ENCODE measurements around the gene COX4I1. TPM values are rescaled to one million over a fixed set of nuclear protein-coding genes. Genes with fewer than 3 reads are reported as not detected.

COX4I1 gene
- total and polyA plus RNA-seq, 5 experiments from 2014 or later: 750 to 1,344 (median 1,212) TPM

DNA sequence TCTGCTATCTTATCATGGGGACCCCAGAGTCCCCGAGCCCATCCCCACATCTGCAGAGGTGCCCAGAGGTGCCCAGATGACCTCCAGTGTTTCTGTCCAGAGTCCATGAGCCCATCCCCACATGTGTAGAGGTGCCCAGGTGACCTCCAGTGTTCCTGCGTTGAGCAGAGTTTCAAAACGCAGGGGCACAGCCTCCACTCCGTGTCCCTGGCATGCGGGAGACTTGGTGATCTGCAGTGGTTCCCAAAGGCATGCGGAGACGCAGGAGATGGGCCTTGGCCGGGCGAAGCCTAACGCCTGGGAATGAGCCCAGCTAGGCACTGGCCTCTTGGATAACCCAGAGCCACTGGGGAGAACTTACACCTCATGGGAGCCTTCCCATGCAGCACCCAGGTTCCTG, 41.3 kb downstream of the COX4I1 start:
- H3K4me3 Mint-ChIP-seq: no peak overlapping the region
- ATAC-seq (no peak), DNase-seq (no peak)
- H3K27me3 Mint-ChIP-seq: peaks cover 10 to 37% (median 18%) of the 10 kb centered on the region in 5 donors
- H3K9me3 Mint-ChIP-seq: peaks cover 0 to 2% (median 0%) of the 10 kb centered on the region in 9 donors
- POLR2A ChIA-PET: no interaction called here
- H3K4me1 Mint-ChIP-seq: peaks cover 7 to 12% (median 7%) of the 10 kb centered on the region in 4 donors
- H3K36me3 Mint-ChIP-seq: no peaks in the 10 kb centered on the region
- no peak overlapping the region for H3K27ac Mint-ChIP-seq

DNA sequence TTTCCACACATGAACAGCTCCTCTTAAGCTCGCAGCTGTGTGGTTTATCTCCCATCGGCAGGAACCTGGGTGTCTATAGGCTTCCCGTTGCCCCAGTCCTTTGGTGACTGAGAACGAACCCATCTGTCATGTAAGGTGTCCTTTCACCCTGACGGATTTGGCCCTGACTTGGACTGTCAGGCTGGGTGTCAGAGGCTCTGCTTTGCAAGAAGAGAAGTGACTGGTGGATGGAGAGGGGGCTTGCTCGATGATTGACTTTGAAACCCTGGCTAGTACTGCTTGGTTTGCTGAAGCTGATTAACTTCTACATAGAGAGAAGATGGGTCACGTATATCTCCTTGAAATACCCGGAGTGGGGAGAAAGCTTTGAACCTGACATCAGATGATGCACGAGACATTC, 42.9 kb downstream of the COX4I1 start:
- no peak for ATAC-seq

DNA sequence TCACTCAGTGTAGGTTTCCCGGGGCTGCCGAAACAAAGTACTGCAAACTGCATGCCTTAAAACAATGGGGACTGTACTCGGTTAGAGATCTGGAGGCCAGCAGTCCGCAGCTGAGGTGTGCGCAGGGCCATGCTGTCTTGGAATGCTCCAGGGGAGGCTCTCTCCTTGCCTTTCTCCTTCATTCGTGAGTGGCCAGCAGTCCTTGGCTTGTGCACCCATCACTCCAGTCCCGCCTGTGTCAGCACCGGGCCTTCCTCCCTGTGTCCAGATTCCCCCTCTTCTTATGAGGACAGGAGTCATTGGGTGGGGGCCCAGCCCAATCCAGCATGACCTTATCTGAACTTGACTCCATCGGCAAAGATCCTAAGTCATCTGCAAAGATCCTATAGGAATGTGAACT, 43.4 kb downstream of the COX4I1 start:
- POLR2A ChIA-PET: no interaction called here
- peaks cover 9 to 18% (median 14%) of the 10 kb centered on the region in 4 donors for H3K4me1 Mint-ChIP-seq
- ATAC-seq: no peak
- H3K9me3 Mint-ChIP-seq: peaks cover 0 to 2% (median 0%) of the 10 kb centered on the region in 9 donors
- no peak overlapping the region for H3K4me3 Mint-ChIP-seq
- H3K36me3 Mint-ChIP-seq: no peaks in the 10 kb centered on the region
- DNase-seq: no peak
- H3K27ac Mint-ChIP-seq: no peak overlapping the region
- H3K27me3 Mint-ChIP-seq: peaks cover 5 to 34% (median 20%) of the 10 kb centered on the region in 5 donors

More for the DNA sequence above, 42.9 kb downstream of the COX4I1 start:
- peaks cover 0 to 2% (median 0%) of the 10 kb centered on the region in 9 donors for H3K9me3 Mint-ChIP-seq
- POLR2A ChIA-PET: no interaction called here
- H3K4me1 Mint-ChIP-seq: peaks cover 9 to 14% (median 11%) of the 10 kb centered on the region in 4 donors
- no peak overlapping the region for H3K27ac Mint-ChIP-seq
- no peaks in the 10 kb centered on the region for H3K36me3 Mint-ChIP-seq
- DNase-seq: no peak
- H3K4me3 Mint-ChIP-seq: no peak overlapping the region
- H3K27me3 Mint-ChIP-seq: peaks cover 7 to 34% (median 20%) of the 10 kb centered on the region in 5 donors

DNA sequence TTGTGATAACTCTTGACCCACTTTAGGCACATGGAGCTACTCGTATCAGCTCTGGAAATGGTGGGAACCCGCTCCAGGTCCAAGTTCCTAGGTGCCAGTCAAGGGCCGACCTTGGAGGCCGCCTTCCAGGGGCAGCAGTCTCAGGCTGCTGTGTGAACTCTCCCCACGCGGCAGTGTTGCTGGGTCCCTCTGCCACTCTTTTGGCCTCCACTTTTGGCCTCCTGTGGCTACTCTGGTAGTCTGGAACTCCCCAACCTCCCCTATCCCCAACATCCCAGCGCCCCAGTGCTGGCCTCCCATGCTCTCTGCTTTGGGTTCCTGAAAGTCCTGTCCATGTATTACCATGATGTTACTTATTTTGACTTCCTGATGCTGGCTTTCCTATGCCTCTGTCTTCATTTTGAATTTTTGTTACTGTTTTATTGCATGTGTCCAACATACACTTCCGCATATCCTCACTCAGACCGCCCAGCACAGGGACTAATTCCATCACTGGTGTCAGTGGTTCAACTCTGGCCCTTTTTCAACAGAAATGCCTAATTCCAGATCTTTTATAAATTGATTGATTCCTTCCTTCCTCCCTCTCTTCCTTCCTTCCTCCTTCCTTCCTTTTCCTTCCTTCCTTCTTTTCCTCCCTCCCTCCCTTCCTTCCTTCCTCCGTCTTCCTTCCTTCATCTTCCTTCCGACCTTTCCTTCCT, 44.1 kb downstream of the COX4I1 start:
- Mint-ChIP-seq H3K27me3 (peaks cover 5 to 31% (median 20%) of the 10 kb centered on the region in 5 donors), H3K36me3 (no peaks in the 10 kb centered on the region), H3K9me3 (peaks cover 0 to 2% (median 0%) of the 10 kb centered on the region in 9 donors), H3K4me3 (peak overlapping the region in 1 of 10 donors; percentile 6), H3K4me1 (peaks cover 9 to 21% (median 18%) of the 10 kb centered on the region in 4 donors), H3K27ac (no peak overlapping the region)
- no peak for DNase-seq
- POLR2A ChIA-PET: no interaction called here
- ATAC-seq: no peak

DNA sequence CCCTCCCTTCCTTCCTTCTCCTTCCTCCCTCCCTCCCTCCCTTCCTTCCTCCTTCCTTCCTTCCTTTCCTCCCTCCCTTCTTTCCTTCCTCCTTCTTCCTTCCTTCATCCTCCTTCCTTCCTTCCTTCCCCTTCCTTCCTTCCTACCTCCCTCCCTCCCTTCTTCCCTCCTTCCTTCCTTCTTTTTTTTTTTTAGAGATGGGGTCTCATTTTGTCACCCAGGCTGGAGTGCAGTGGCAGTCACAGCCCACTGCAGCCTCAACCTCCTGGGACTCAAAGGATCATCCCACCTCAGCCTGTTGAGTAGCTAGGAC, 44.6 kb downstream of the COX4I1 start:
- Mint-ChIP-seq H3K4me3 (no peak overlapping the region), H3K27me3 (peaks cover 5 to 26% (median 16%) of the 10 kb centered on the region in 5 donors), H3K4me1 (peaks cover 9 to 21% (median 18%) of the 10 kb centered on the region in 4 donors), H3K27ac (peak overlapping the region in 1 of 10 donors; percentile 1), H3K36me3 (no peaks in the 10 kb centered on the region), H3K9me3 (peaks cover 0 to 2% (median 0%) of the 10 kb centered on the region in 9 donors)
- DNase-seq (no peak), ATAC-seq (no peak)
- POLR2A ChIA-PET: no interaction called here

DNA sequence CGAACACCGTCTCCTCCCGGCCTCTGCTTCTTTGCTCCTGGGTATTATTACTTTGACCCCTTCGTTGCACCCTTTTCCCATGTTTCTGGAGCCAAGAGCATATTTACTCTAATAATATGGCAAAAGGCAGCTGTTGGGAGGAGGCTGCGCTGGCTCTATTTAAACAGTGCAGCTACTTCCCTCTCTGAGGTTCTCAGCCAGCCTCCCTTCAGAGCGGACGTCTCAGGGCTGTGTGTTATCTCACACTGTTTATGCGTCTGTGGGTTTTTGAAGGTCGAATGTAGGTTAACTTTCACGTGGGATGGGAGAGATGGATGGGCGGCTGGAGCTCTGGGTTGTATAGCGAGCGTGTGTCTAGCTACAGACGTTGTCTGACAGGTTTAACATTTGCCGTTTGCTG, 45.3 kb downstream of the COX4I1 start:
- ATAC-seq (peak in 1 of 2 donors; percentile 52), DNase-seq (no peak)
- H3K27ac Mint-ChIP-seq: peak overlapping the region in 6 of 10 donors; percentile 0 to 44 (median 20)
- POLR2A ChIA-PET: no interaction called here
- peaks cover 7 to 23% (median 14%) of the 10 kb centered on the region in 5 donors for H3K27me3 Mint-ChIP-seq
- peaks cover 0 to 2% (median 0%) of the 10 kb centered on the region in 9 donors for H3K9me3 Mint-ChIP-seq
- H3K4me1 Mint-ChIP-seq: peaks cover 9 to 21% (median 19%) of the 10 kb centered on the region in 4 donors
- H3K36me3 Mint-ChIP-seq: no peaks in the 10 kb centered on the region
- no peak overlapping the region for H3K4me3 Mint-ChIP-seq

DNA sequence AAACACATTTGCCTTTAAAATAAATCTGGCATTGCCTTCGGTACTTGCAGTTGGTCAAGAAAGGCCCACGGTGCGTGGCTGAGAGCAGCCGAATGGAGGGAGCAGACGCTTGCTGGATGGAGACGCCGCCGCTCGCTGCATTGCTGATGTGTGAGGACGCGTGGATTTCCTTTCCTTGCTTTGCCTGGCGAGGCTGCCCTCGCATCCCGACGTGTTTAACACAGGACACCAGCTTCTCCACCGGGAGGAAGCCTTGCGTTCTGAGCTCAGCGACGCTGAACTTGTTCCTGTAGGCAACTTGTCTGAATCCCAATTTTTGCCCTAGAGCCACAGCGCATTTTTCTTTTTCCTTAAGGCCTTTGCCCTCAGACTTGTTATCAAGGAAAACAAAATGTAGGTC, 45.8 kb downstream of the COX4I1 start:
- POLR2A ChIA-PET: no interaction called here
- peaks cover 0 to 2% (median 0%) of the 10 kb centered on the region in 9 donors for H3K9me3 Mint-ChIP-seq

DNA sequence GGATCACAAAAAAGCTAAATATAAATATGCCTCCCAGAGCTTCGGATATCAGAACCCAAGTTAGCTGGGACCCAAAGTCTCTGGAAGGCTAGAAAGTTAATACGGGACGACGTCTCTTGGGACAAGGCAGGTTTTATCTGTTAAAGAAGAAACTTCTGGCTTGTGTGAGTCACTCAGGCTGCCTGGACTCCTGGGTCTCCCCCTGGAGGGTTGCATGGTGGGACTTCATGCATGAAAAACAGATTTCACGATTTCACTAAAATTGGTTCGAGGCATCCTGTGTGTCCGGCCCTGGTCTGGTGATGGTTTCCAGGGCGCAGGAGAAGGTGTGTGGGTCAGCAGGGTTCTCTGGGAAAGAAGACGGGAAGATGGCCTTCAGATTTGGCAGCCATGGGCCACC, 47.0 kb downstream of the COX4I1 start:
- peaks cover 10 to 21% (median 19%) of the 10 kb centered on the region in 4 donors for H3K4me1 Mint-ChIP-seq
- H3K27me3 Mint-ChIP-seq: peaks cover 7 to 33% (median 13%) of the 10 kb centered on the region in 5 donors
- no peak for DNase-seq
- ATAC-seq: no peak
- no peak overlapping the region for H3K4me3 Mint-ChIP-seq
- H3K36me3 Mint-ChIP-seq: no peaks in the 10 kb centered on the region
- no peak overlapping the region for H3K27ac Mint-ChIP-seq
- POLR2A ChIA-PET: no interaction called here
- H3K9me3 Mint-ChIP-seq: peaks cover 0 to 2% (median 0%) of the 10 kb centered on the region in 9 donors

More for the DNA sequence above, 45.8 kb downstream of the COX4I1 start:
- H3K4me1 Mint-ChIP-seq: peaks cover 9 to 21% (median 19%) of the 10 kb centered on the region in 4 donors
- H3K4me3 Mint-ChIP-seq: no peak overlapping the region
- peak overlapping the region in 1 of 10 donors; percentile 1 for H3K27ac Mint-ChIP-seq
- DNase-seq (no peak), ATAC-seq (no peak)
- no peaks in the 10 kb centered on the region for H3K36me3 Mint-ChIP-seq
- peaks cover 7 to 22% (median 13%) of the 10 kb centered on the region in 5 donors for H3K27me3 Mint-ChIP-seq

DNA sequence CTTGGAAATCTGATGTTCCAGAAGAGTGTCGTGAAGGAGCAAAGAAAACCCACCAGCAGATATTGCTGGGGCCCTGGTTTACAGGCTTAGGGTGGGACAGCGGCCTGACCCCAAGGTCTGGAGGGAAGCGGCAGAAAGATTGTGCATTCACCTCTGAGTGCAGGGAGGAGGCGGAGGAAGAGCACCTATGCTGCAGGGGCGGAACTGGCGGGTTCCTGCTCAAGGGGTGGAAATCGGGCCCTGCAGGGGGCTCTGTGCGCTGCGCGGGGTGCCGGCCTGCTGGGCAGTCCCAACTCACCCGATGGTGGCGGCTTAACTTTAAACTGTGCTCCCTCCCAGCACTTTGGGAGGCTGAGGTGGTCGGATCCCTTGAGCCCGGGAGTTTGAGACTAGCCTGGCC, 47.5 kb downstream of the COX4I1 start:
- ATAC-seq (no peak), DNase-seq (no peak)
- peaks cover 10 to 21% (median 19%) of the 10 kb centered on the region in 4 donors for H3K4me1 Mint-ChIP-seq
- H3K27me3 Mint-ChIP-seq: peaks cover 7 to 33% (median 13%) of the 10 kb centered on the region in 5 donors
- H3K9me3 Mint-ChIP-seq: peaks cover 0 to 2% (median 0%) of the 10 kb centered on the region in 9 donors
- no peaks in the 10 kb centered on the region for H3K36me3 Mint-ChIP-seq
- peak overlapping the region in 1 of 10 donors; percentile 80 for H3K27ac Mint-ChIP-seq
- POLR2A ChIA-PET: no interaction called here
- no peak overlapping the region for H3K4me3 Mint-ChIP-seq

DNA sequence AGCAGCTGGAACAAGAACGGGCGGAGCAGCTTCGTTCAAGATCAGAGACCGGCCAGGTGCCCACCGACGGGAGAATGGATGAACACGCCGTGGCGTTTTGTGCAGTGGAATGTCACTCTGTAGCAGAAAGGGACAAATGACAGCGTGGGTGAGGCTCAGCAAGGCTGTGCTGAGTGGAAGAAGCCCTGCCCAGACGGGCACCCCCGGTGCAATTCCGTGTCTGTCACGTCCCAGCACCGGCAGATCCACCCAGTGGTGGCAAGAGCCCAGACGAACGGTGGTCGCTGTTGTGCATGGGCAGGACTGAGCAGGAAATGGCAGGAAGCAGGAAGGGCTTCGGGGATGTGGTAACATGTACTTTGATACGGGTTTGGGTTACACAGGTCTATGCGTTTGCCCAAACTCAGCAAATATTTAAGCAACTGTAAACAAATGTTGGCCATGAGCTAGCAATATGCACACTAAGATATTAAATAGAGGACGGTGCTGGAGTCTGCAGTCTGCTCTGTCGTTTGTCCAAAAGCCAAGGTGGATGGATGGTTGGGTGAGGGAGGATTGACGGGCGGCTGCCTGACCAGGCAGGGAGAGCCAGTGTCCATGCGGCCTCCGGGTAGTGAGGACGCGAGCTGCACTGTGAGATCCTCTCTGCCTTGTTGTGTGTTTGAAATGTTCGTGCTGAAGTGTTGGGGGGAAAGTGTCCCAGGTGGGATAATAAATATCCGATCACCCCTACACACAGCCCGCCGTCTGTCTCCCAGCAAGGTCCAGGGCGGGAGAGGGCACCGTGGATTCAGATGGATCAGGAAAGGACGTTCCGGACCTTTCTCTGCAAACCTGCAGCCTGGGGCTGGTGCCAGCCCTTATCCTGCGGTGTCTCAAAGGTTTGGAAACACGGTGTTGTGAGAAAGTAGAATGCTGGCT, 48.4 kb downstream of the COX4I1 start:
- Mint-ChIP-seq H3K27me3 (peaks cover 7 to 33% (median 13%) of the 10 kb centered on the region in 5 donors), H3K27ac (peak overlapping the region in 3 of 10 donors; percentile 16 to 56 (median 41)), H3K9me3 (peaks cover 0 to 1% (median 0%) of the 10 kb centered on the region in 9 donors), H3K36me3 (no peaks in the 10 kb centered on the region), H3K4me1 (peaks cover 10 to 21% (median 19%) of the 10 kb centered on the region in 4 donors), H3K4me3 (no peak overlapping the region)
- DNase-seq (no peak), ATAC-seq (no peak)
- POLR2A ChIA-PET: interaction anchor here (0.6 kb wide), 1 partner anchor 75 kb away, joined by 3 read pairs; no protein-coding TSS in a partner anchor

DNA sequence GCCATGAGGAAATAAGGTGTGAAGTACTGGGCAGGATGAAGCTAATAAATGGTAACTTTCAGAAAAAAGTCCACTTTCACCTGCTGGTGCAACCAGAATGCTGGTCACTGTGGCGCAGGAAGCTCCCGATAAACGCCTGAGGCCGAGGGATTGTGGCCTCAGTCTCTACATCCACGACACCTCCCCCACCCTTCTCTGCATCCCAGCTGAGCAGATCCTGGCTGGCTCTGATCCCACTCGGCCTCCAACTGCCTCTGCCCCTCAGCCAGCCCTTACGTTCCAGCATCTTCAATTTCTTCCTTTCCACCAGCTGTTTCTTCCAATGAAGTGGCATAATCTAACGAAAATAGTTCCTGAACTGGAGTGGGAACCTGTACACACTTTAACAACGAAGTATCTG, 49.5 kb downstream of the COX4I1 start:
- Mint-ChIP-seq H3K9me3 (no peaks in the 10 kb centered on the region), H3K36me3 (no peaks in the 10 kb centered on the region), H3K27me3 (peaks cover 5 to 33% (median 13%) of the 10 kb centered on the region in 5 donors), H3K27ac (peak overlapping the region in 1 of 10 donors; percentile 10), H3K4me1 (peaks cover 17 to 21% (median 19%) of the 10 kb centered on the region in 4 donors), H3K4me3 (no peak overlapping the region)
- POLR2A ChIA-PET: no interaction called here
- ATAC-seq (no peak), DNase-seq (no peak)

DNA sequence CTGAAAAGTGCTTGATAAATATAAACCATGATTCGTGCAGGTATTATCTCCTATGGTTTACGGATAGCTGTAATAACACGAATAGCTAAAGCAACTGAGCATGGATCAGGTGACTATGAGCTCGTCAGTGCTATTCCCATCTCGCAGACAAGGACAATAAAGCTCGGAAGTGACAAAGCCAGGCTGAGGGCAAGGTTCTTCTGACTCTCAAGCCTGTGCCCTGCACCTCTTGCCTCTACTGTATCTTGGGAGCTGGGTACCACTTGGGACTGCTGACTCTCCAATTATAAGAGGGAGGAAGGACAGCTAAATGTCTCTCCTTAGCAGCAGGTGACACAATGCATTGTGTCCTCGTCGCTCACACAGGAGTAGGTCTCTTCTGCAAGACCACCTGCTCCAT, 49.9 kb downstream of the COX4I1 start:
- Mint-ChIP-seq H3K4me3 (no peak overlapping the region), H3K4me1 (peaks cover 17 to 22% (median 20%) of the 10 kb centered on the region in 4 donors), H3K27me3 (peaks cover 5 to 33% (median 13%) of the 10 kb centered on the region in 5 donors), H3K27ac (no peak overlapping the region), H3K36me3 (no peaks in the 10 kb centered on the region), H3K9me3 (no peaks in the 10 kb centered on the region)
- DNase-seq (no peak), ATAC-seq (no peak)
- POLR2A ChIA-PET: no interaction called here
